IPS-15b (cell line): Measurements from ENCODE around the gene SLC39A3.

Experiments used
- H3K27me3 ChIP-seq: one replicate; pipeline ENCODE4 v1.6.1; 2013; ENCODE audit warnings: low read length; ENCODE audit not compliant: control insufficient read depth, insufficient read depth
- H3K36me3 ChIP-seq: one replicate; pipeline ENCODE4 v1.6.1; 2013; ENCODE audit warnings: low read length; ENCODE audit not compliant: control insufficient read depth, insufficient read depth
- H3K4me1 ChIP-seq: one replicate; pipeline ENCODE4 v1.6.1; 2013; ENCODE audit warnings: mild to moderate bottlenecking, low read length; ENCODE audit not compliant: control insufficient read depth, insufficient read depth
- H3K4me3 ChIP-seq: one replicate; pipeline ENCODE4 v1.5.1; 2013; ENCODE audit warnings: low read depth, low read length
- H3K9ac ChIP-seq: one replicate; pipeline ENCODE4 v1.6.1; 2013; ENCODE audit warnings: low read depth, mild to moderate bottlenecking, low read length
- H3K9me3 ChIP-seq: one replicate; pipeline ENCODE4 v1.6.1; 2013; ENCODE audit warnings: mild to moderate bottlenecking, low read length; ENCODE audit not compliant: control insufficient read depth, insufficient read depth

SLC39A3 gene

DNA sequence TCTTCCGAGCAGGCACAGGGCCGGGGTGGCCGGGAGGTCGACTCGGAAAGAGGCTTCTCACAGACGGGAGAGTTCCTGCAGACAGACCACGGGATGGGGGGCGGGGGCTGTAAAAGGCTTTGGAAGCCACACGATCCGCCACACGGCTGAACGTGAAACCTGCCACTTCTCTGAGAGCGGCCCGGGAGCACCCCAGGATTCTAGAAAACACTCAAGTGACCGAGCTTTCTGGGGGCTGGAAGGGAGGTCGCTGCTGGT lies 15.6 kb upstream of the SLC39A3 start:
- Histone ChIP-seq H3K9me3 (no peaks in the 10 kb centered on the region), H3K4me3 (no peak overlapping the region), H3K4me1 (no peaks in the 10 kb centered on the region), H3K9ac (no peak overlapping the region), H3K36me3 (peaks cover 48% of the 10 kb centered on the region), H3K27me3 (no peaks in the 10 kb centered on the region)

DNA sequence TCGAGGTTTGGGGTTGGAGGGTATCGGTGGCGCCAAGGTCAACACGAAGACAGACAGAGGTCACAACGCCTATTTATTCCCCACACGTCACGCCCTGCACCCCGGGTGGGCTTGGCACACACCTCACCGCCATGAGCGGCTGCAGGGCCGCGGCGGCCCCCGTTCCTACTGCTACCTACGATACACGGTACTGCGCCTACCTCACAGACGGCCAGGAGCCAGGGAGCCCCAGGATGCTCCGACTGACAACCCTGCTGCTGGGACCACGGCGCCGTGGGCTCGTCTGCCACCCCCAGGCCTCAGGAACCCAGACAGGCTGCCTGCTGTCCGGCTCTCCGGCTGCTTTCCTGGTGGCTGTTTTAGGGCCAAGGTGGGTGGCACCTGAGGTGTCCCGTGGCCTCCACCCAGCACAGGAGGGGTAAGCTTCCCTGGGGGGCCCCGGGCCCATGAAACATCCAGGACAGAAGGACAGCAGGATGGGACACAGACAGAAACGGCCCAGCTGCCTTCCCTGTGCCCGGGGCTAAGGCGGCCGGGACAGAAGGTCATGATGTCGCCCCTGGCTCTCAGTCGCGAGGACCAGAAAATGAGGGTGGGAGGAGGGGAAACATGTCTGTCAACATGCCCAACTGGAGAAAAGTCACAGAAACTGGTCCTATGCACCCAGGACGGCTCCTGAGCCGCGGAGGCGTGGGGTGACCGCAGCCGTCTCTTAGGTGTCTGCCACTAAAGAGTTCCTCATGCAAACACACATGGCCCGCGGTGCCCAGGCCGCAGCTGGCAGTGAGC lies 15.0 kb upstream of the SLC39A3 start:
- Histone ChIP-seq H3K9ac (no peak overlapping the region), H3K36me3 (peaks cover 48% of the 10 kb centered on the region), H3K27me3 (no peaks in the 10 kb centered on the region), H3K4me1 (no peaks in the 10 kb centered on the region), H3K4me3 (no peak overlapping the region), H3K9me3 (no peaks in the 10 kb centered on the region)

DNA sequence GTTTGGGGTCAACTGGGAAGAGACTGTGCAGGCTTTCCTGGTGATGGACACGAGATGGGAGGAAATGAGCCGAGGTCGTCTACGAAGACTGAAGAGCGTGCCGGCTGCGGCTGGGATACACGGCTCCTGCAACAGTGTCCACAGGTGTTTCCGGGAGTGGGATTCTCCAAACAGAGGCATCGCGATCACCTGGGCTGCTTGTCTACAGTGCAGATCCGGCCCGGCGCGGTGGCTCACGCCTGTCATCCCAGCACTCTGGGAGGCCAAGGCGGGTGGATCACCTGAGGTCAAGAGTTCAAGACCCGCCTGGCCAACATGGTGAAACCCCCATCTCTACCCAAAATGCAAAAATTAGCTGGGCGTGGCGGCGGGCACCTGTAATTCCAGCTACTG lies 11.6 kb upstream of the SLC39A3 start:
- Histone ChIP-seq H3K4me3 (no peak overlapping the region), H3K9me3 (no peaks in the 10 kb centered on the region), H3K36me3 (peaks cover 31% of the 10 kb centered on the region), H3K27me3 (no peaks in the 10 kb centered on the region), H3K4me1 (no peaks in the 10 kb centered on the region), H3K9ac (no peak overlapping the region)

DNA sequence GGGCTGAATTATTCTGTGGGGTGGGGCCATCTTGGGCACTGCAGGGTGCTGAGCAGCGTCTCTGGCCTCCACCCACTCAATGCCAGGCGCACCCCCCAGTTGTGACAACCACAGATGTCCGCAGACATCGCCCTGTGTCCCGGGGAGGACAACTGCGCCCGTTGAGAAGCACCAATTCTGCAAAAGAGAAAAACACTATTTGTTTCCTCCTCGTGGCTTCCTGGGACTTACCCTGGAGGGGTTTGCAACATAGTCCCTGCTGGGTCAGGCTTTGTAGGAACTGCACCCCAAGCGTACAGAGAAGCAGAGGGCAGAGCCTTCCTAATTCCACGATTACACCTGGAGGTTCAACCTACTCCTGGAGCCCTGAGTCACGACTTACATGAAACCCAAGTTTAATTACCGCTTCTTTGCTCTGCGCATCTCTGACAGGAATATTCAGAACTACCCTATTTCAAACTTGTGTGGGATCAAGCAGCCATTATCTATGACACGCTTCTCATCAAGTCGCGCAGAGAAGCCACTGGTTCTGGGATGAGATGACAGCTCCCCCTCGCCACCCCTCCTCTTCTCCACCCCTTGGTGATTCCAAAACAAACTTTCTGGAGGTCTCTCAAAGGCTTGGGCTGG lies 11.1 kb upstream of the SLC39A3 start:
- Histone ChIP-seq H3K4me3 (no peak overlapping the region), H3K36me3 (peaks cover 31% of the 10 kb centered on the region), H3K9ac (no peak overlapping the region), H3K27me3 (no peaks in the 10 kb centered on the region), H3K4me1 (no peaks in the 10 kb centered on the region), H3K9me3 (no peaks in the 10 kb centered on the region)

DNA sequence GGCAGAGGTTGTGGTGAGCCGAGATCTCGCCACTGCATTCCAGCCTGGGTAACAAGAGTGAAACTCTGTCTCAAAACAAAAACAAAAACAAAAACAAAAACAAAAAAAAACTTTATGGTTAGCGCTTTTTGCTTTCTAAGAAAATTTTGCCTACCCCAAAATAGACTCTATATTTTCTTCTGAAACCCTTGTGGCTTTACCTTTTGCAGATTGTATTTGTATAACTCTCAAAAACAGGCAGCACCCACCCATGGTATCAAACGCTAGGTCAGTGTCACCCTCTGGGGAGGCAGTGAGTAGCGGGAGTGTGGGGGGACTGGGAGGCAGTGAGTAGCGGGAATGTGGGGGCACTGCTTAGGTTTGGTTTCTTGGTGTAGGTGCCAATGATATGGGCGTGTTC lies 7.5 kb upstream of the SLC39A3 start:
- no peak overlapping the region for H3K4me3 ChIP-seq
- H3K27me3 ChIP-seq, result peaks cover 5% of the 10 kb centered on the region
- H3K4me1 ChIP-seq, result no peaks in the 10 kb centered on the region
- no peak overlapping the region for H3K9ac ChIP-seq
- H3K36me3 ChIP-seq, result no peaks in the 10 kb centered on the region
- no peaks in the 10 kb centered on the region for H3K9me3 ChIP-seq

DNA sequence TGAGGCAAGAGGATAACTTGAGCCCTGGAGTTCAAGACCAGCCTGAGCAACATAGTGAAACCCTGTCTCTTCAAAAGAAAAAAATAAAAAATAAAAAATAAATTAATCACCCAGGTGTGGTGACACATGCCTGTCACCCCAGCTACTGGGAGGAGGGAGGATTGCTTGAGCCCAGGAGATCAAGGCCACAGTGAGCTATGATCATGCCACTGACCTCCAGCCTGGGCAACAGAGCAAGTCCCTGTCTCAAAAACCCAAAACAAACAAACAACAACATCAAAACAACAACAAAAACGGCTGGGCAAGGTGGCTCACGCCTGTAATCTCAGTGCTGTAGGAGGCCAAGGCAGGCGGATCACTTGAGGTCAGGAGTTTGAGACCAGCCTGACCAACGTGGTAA lies 4.3 kb upstream of the SLC39A3 start:
- Histone ChIP-seq H3K4me3 (no peak overlapping the region), H3K4me1 (no peaks in the 10 kb centered on the region), H3K36me3 (no peaks in the 10 kb centered on the region)

DNA sequence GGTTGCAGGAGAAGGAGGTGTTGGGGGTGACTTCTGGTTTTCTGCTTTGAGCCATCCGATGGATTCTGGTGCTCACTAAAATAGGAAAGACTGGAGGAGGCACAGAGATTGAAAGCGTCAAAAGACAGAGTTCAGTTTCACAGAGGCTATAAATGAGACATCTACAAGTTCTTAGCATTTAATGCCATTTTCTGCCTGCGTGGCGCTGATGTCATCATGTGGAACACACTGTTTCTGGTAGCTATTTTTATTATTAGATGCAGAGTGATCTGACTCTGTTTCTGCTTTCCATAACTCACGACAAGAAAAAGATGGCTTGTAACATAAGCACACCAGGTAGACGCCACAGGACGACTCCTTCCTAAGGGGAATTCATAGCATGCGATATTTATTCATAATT lies 3.3 kb upstream of the SLC39A3 start:
- no peaks in the 10 kb centered on the region for H3K4me1 ChIP-seq
- no peak overlapping the region for H3K4me3 ChIP-seq
- H3K36me3 ChIP-seq, result no peaks in the 10 kb centered on the region
- no peak overlapping the region for H3K9ac ChIP-seq
- H3K27me3 ChIP-seq, result peaks cover 5% of the 10 kb centered on the region
- no peaks in the 10 kb centered on the region for H3K9me3 ChIP-seq

More for the DNA sequence above, 4.3 kb upstream of the SLC39A3 start:
- no peaks in the 10 kb centered on the region for H3K9me3 ChIP-seq
- H3K27me3 ChIP-seq, result peaks cover 5% of the 10 kb centered on the region
- no peak overlapping the region for H3K9ac ChIP-seq

DNA sequence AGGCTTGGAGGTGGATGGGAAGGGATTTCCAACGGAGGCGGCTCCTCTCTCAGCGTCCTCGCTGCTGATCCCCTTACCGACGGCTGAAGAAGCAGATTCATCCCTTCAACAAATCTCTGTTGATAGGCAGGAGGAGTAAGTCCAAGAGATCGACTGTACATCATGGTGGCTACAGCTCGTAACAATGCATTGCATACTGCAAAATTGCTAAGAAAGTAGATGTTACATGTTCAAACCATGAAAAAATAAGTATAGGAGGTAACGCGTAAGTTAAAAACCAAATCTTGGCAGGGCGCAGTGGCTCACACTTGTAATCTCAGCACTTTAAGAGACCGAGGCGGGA lies 468 bp upstream of the SLC39A3 start:
- Histone ChIP-seq H3K36me3 (peaks cover 15% of the 10 kb centered on the region), H3K9me3 (no peaks in the 10 kb centered on the region), H3K4me3 (no peak overlapping the region), H3K9ac (no peak overlapping the region), H3K27me3 (peaks cover 5% of the 10 kb centered on the region), H3K4me1 (no peaks in the 10 kb centered on the region)

DNA sequence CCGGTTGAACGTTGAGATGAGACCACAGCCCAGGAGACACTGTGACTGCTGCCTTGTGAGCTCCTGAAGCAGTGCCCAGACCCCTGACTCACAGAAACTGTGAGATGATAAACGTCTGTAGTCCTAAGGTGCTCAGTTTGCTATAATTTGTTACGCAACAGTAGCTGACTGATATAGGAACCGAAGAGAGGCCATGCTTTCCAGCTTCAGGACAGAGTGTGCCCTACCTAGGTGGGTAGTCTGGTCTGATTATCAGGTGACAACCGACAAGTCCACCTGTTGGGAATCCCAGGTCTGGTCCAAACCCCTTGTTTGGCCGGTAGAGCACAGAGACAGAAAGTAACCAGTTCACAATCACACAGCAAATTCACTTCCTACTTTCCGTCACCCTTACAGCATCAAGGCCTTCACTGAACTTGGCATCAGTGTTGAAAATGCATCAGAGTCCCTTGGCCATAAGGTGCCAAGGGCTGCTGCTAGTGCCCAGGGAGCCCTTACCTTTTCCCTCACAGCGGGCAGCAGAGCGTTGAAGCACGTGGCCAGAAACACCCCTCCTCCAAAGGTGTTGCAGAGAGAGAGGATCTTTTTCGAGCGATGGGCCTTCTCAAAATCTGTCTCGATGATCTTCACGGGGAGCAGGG lies 3.1 kb downstream of the SLC39A3 start:
- H3K4me1 ChIP-seq, result no peaks in the 10 kb centered on the region
- no peaks in the 10 kb centered on the region for H3K9me3 ChIP-seq
- H3K9ac ChIP-seq, result no peak overlapping the region
- peaks cover 31% of the 10 kb centered on the region for H3K36me3 ChIP-seq
- H3K27me3 ChIP-seq, result no peaks in the 10 kb centered on the region
- no peak overlapping the region for H3K4me3 ChIP-seq

DNA sequence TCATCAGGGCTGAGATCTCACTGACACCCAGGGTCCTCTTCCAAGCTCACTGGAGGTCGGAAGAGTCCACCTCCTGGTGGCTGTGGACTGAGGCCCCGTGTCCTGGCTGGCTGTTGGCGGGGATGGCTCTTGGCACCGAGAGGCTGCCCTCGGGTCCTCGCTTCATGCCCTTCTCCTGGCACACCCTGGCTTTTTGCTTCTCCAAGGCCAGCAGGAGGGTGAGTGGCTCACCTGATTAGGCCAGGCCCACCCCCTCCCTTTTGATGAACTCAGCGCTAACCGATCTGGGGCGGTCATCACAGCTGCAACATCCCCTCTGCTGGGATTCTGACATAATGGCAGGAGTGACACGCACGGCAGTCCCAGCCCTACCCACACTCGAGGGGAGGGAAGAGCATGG lies 4.4 kb downstream of the SLC39A3 start:
- Histone ChIP-seq H3K4me3 (no peak overlapping the region), H3K27me3 (no peaks in the 10 kb centered on the region), H3K4me1 (no peaks in the 10 kb centered on the region), H3K9ac (no peak overlapping the region), H3K36me3 (peaks cover 31% of the 10 kb centered on the region), H3K9me3 (no peaks in the 10 kb centered on the region)

DNA sequence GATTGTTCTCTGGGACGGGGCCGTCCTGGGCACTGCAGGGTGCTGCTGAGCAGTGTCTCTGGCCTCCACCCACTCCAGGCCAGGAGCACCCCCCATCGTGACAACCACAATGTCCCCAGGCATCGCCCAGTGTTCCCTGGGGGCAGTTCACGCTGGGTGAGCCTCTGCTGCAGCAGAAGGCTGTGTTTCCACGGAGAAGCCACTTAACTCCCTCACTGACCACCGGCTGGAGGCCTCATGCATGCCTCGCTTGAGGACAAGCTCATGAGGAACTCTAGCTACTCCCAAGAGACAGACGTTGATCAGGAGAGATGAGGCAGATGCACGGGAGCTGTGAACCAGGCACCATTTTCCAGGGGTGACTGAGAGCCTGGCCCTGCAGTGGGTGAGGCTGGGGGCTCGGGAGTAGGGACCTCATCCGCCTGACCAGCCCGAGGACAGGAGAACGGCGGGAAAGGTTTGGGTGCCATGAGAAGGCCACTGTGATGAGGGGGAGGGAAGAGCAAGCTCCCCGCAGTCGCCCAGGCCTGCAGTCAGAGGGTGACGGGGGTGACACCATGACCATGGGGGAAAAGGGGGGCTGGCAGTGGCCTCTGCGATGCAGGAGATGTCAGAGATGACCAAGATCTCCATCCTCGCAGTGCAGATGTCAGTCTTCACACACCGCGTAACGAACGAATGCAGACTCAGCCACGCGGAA lies 5.1 kb downstream of the SLC39A3 start:
- no peaks in the 10 kb centered on the region for H3K4me1 ChIP-seq
- H3K9ac ChIP-seq, result no peak overlapping the region
- H3K9me3 ChIP-seq, result no peaks in the 10 kb centered on the region
- no peak overlapping the region for H3K4me3 ChIP-seq
- H3K36me3 ChIP-seq, result peaks cover 31% of the 10 kb centered on the region
- no peaks in the 10 kb centered on the region for H3K27me3 ChIP-seq
